ENCODE data around the gene ARMC5.

ARMC5 gene

DNA sequence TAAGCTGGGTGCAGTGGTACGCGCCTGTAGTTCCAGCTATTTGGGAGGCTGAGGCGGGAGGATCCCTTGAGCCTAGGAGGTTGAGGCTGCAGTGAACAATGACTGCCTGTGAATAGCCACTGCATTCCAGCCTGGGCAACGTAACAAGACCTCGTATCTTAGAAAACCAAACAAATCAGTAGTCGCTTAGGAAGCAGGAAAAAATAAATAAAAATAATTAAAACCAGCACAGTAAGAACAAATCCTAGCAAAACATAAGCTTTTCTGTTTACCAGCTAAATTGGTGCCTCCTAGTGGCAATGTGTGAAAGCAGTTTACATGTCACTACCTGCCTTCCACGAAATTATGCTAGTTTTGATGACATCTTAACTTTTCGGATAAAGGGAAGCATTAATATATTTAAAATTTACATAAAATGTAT lies 1.3 kb downstream of the ARMC5 start:
- H3K4me3 ChIP-seq (ENCODE audit: low read depth, low read length), result peak overlapping the region; percentile 49
- TF ChIP-seq CTCF (IDR thresholded peaks at IDR 0.05; ENCODE audit: low read depth, low read length), result peak; percentile 77
- in situ Hi-C loops (cut with HindIII; ENCODE audit: low sequenced_read_pairs), result loop anchor here (25.0 kb wide), 1 partner anchor 273 kb away; the partner anchor contains the start of gene FUS
- DNase-seq (ENCODE audit: low read depth, low spot score), result peak; percentile 56

- in situ Hi-C loops (cut with HindIII; ENCODE audit: low sequenced_read_pairs), result loop anchor here (25.0 kb wide), 1 partner anchor 274 kb away; the partner anchor contains the start of gene FUS
- no peak overlapping the region for H3K4me3 ChIP-seq (ENCODE audit: low read depth, low read length)
- DNase-seq (ENCODE audit: low read depth, low spot score), result no peak
- no peak for TF ChIP-seq CTCF (IDR thresholded peaks at IDR 0.05; ENCODE audit: low read depth, low read length)
These were observed 2.1 kb downstream of the ARMC5 start for GRCh38 chr16:31461201-31461920.

GRCh38 chr16:31461921-31462804 lies 2.9 kb downstream of the ARMC5 start:
- in situ Hi-C loops (cut with HindIII; ENCODE audit: low sequenced_read_pairs), result loop anchor here (25.0 kb wide), 1 partner anchor 275 kb away; the partner anchor contains the start of gene FUS
- DNase-seq (ENCODE audit: low read depth, low spot score), result no peak
- TF ChIP-seq CTCF (IDR thresholded peaks at IDR 0.05; ENCODE audit: low read depth, low read length), result no peak
- no peak overlapping the region for H3K4me3 ChIP-seq (ENCODE audit: low read depth, low read length)

DNA sequence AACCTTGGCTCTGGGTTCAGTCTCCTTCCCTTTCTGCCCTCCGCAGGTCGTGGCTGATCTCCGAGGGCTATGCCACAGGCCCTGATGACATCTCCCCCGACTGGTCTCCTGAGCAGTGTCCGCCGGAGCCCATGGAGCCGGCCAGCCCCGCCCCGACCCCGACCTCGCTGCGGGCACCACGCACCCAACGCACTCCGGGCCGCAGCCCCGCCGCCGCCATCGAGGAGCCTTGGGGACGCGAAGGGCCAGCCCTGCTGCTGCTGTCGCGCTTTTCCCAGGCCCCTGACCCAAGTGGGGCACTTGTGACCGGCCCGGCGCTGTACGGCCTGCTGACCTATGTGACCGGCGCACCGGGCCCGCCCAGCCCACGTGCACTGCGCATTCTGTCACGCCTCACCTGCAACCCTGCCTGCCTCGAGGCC lies 5.1 kb downstream of the ARMC5 start:
- in situ Hi-C loops (cut with HindIII; ENCODE audit: low sequenced_read_pairs), result loop anchor here (25.0 kb wide), 1 partner anchor 277 kb away; the partner anchor contains the start of gene FUS
- no peak for DNase-seq (ENCODE audit: low read depth, low spot score)
- TF ChIP-seq CTCF (IDR thresholded peaks at IDR 0.05; ENCODE audit: low read depth, low read length), result no peak
- H3K4me3 ChIP-seq (ENCODE audit: low read depth, low read length), result no peak overlapping the region

DNA sequence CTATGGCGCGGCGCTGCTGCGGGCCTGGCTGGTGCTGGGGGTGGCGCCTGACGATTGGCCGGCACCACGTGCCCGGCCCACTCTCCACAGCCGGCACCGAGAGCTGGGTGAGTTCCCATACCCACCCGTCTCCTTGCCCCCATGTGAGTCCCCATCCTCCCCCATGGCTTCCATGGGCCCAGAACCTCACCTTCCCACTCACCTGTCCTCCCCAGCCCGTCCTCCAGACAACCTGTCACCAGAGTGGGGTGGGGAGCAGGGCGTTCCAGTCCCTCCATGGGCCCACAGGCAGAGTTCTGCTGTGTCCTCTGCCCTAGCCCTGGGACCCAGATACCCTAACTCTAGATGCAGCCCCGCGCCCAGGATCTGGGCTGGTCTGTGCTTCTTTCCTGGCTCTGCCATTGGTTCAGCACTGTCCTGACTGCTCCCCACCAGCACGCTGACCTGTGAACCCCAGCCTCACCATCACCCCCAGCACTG lies 5.5 kb downstream of the ARMC5 start:
- in situ Hi-C loops (cut with HindIII; ENCODE audit: low sequenced_read_pairs), result loop anchor here (25.0 kb wide), 1 partner anchor 278 kb away; the partner anchor contains the start of gene FUS
- TF ChIP-seq CTCF (IDR thresholded peaks at IDR 0.05; ENCODE audit: low read depth, low read length), result no peak
- no peak overlapping the region for H3K4me3 ChIP-seq (ENCODE audit: low read depth, low read length)
- DNase-seq (ENCODE audit: low read depth, low spot score), result no peak

- H3K4me3 ChIP-seq (ENCODE audit: low read depth, low read length), result no peak overlapping the region
- no peak for TF ChIP-seq CTCF (IDR thresholded peaks at IDR 0.05; ENCODE audit: low read depth, low read length)
- in situ Hi-C loops (cut with HindIII; ENCODE audit: low sequenced_read_pairs), result loop anchor here (25.0 kb wide), 1 partner anchor 279 kb away; the partner anchor contains the start of gene FUS
- DNase-seq (ENCODE audit: low read depth, low spot score), result no peak
These were observed 6.6 kb downstream of the ARMC5 start for GRCh38 chr16:31465788-31466370.

Data from astrocyte of the spinal cord (primary cell).